SH-SY5Y (cell line): Measurements from ENCODE around the gene CFAP77.

Source experiments
- GATA2 ChIP-seq: IDR thresholded peaks from 2 replicates; pipeline ENCODE4 v1.6.1; 2011; ENCODE audit warnings: mild to moderate bottlenecking, low read depth, low read length
- GATA3 ChIP-seq: IDR thresholded peaks from 2 replicates; pipeline ENCODE4 v1.6.1; 2011; ENCODE audit warnings: low read depth, mild to moderate bottlenecking, low read length, moderate library complexity

DNA sequence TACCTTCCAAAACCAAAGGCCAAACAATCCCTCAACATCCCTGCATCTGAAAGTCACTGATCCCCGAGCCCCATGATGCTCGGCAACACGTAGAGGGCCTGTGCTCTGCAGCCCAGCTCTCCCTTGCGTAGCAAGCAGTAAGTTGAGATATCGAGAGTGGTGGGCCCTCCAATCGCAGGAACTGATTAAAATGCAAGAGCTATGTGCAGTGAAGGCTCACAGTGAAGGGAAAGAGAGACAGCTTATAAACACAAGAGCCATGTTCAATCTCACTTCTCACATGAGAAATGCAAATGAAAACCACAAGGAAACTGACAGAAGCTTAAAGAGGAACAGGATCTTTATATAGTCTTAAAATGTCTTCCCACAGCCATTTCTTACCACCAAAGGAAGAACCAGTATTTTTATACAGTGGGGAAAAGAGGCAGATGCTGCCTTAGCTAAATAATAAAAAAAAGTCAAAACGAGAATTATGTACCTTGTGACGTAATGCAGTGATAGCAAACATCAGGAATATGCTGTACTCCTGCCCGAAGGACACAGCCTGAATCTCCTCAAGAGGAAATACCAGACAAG lies 28.0 kb upstream of the CFAP77 start:
- TF ChIP-seq GATA2 (no peak), GATA3 (no peak)
